Loucy (cell line): ENCODE results near the gene ALAD.
"Not testable (repeated sequence)": the region's sequence is repeated elsewhere in the genome, so short reads cannot be mapped to it uniquely, and the experiment has no call there.

ENCODE experiments used
- H2AFZ ChIP-seq: fragments of 200-600 bp; sonication (generic); 2 replicates; pipeline ENCODE4 v1.6.0; 2016; ENCODE audit warnings: antibody characterized with exemption, mild to moderate bottlenecking, low read length, moderate library complexity
- H3F3A ChIP-seq: fragments of 200-600 bp; 2 replicates; pipeline ENCODE4 v1.6.0; 2016; ENCODE audit warnings: antibody characterized with exemption, low read depth, mild to moderate bottlenecking
- H3K27me3 ChIP-seq: fragments of 200-600 bp; sonication (generic); 2 replicates; pipeline ENCODE4 v1.6.1; 2014; ENCODE audit warnings: low read length, mild to moderate bottlenecking; ENCODE audit not compliant: insufficient read depth, poor library complexity, severe bottlenecking
- H3K36me3 ChIP-seq: fragments of 200-600 bp; sonication (generic); 2 replicates; pipeline ENCODE4 v1.6.1; 2016; ENCODE audit warnings: low read length; ENCODE audit not compliant: insufficient read depth
- H3K4me1 ChIP-seq: fragments of 200-600 bp; sonication (generic); 2 replicates; pipeline ENCODE4 v1.5.1; 2014; ENCODE audit warnings: low read length, mild to moderate bottlenecking; ENCODE audit not compliant: insufficient read depth, poor library complexity, severe bottlenecking
- H3K4me2 ChIP-seq: fragments of 200-600 bp; sonication (generic); 2 replicates; pipeline ENCODE4 v1.6.0; 2014; ENCODE audit warnings: antibody characterized with exemption, low read length, low read depth, mild to moderate bottlenecking; ENCODE audit not compliant: poor library complexity, severe bottlenecking
- H3K4me3 ChIP-seq: fragments of 200-600 bp; sonication (generic); 2 replicates; pipeline ENCODE4 v1.5.1; 2014; ENCODE audit warnings: low read length, mild to moderate bottlenecking, mixed read lengths; ENCODE audit not compliant: poor library complexity, severe bottlenecking
- H3K79me2 ChIP-seq: fragments of 200-600 bp; sonication (generic); 2 replicates; pipeline ENCODE4 v1.6.1; 2014; ENCODE audit warnings: low read length; ENCODE audit not compliant: insufficient read depth
- H3K9ac ChIP-seq: fragments of 200-600 bp; sonication (generic); 2 replicates; pipeline ENCODE4 v1.6.0; 2014; ENCODE audit warnings: mild to moderate bottlenecking, low read depth, low read length, moderate library complexity; ENCODE audit not compliant: poor library complexity, severe bottlenecking
- H3K9me2 ChIP-seq: fragments of 200-600 bp; sonication (generic); replicated peaks from 2 replicates; pipeline ENCODE4 v1.6.1; 2016; ENCODE audit warnings: low read depth, low read length, mixed read lengths
- H3K9me3 ChIP-seq: fragments of 200-600 bp; sonication (generic); 2 replicates; pipeline ENCODE4 v1.6.1; 2014; ENCODE audit warnings: mild to moderate bottlenecking, antibody characterized with exemption, low read length, low read depth; ENCODE audit not compliant: insufficient read depth
- H4K20me1 ChIP-seq: fragments of 200-600 bp; sonication (generic); 2 replicates; pipeline ENCODE4 v1.6.0; 2014; ENCODE audit warnings: antibody characterized with exemption, low read length, mild to moderate bottlenecking; ENCODE audit not compliant: insufficient read depth, poor library complexity, severe bottlenecking
- EZH2phosphoT487 ChIP-seq: fragments of 200-600 bp; IDR thresholded peaks from 2 replicates; pipeline ENCODE4 v1.6.1; 2018; ENCODE audit warnings: antibody characterized with exemption, mild to moderate bottlenecking, moderate library complexity, borderline replicate concordance
- TF ChIP-seq, protein P1 (sequence below): fragments of 200-600 bp; sonication (generic); conservative IDR thresholded peaks from 2 replicates; pipeline ENCODE4 v1.5.1; 2014; ENCODE audit warnings: mild to moderate bottlenecking, antibody characterized with exemption, low read length

The ALAD gene

GRCh38 chr9:113387560-113388230 is 13.4 kb downstream of the ALAD start:
- Histone ChIP-seq H3K4me2 (no peak overlapping the region), H3K9me3 (no peaks in the 10 kb centered on the region), H2AFZ (no peak overlapping the region), H3K9me2 (no peaks in the 10 kb centered on the region), H3K4me1 (no peaks in the 10 kb centered on the region), H3K4me3 (no peak overlapping the region), H3K79me2 (no peaks in the 10 kb centered on the region), H3K36me3 (peaks cover 28% of the 10 kb centered on the region; the same call in 1 of the 2 replicates), H3K27me3 (no peaks in the 10 kb centered on the region), H3F3A (no peaks in the 10 kb centered on the region), H3K9ac (no peak overlapping the region), H4K20me1 (no peaks in the 10 kb centered on the region)
- TF ChIP-seq, protein P1, sequence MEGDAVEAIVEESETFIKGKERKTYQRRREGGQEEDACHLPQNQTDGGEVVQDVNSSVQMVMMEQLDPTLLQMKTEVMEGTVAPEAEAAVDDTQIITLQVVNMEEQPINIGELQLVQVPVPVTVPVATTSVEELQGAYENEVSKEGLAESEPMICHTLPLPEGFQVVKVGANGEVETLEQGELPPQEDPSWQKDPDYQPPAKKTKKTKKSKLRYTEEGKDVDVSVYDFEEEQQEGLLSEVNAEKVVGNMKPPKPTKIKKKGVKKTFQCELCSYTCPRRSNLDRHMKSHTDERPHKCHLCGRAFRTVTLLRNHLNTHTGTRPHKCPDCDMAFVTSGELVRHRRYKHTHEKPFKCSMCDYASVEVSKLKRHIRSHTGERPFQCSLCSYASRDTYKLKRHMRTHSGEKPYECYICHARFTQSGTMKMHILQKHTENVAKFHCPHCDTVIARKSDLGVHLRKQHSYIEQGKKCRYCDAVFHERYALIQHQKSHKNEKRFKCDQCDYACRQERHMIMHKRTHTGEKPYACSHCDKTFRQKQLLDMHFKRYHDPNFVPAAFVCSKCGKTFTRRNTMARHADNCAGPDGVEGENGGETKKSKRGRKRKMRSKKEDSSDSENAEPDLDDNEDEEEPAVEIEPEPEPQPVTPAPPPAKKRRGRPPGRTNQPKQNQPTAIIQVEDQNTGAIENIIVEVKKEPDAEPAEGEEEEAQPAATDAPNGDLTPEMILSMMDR, result no peak
- no peak for TF ChIP-seq EZH2phosphoT487

DNA sequence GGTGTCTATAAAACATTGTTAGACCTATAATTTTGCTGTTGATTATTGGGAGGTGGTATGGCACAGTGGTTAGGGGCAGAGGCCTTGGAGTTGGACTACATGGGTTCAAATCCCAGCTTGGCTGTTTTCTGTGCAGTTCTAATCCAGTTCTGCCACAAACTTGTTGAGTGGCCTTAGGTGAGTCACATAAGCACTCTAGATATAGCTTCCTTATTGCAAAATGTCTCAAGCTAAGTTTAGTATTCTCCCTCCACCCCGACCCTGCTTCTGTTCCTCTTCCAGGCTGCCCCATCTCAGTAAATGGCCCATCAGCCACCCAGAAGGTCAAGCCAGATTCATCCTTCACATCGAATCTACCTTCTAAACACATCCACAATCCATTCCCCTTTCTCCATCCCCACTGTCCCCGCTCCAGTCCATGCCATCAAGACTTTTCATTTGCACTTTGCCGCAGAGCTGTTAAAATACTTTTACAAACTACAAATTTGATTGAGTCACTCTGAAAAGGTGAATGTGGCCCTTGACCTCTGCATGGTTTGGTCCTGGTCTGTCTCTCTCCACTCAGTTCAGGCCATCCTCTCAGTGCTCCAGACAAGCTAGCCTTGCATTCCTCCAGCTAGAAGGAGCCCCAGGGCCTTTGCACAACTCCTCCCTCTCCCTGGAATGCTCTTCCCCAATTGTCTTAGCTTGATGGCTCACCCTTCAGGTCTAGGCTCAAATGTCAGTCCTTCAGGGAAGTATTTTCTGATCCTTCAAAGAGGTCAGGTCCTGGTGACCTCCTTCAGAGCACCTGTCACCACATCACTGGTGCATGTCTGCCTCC is 14.3 kb downstream of the ALAD start:
- Histone ChIP-seq H3K9me2 (no peaks in the 10 kb centered on the region), H3K36me3 (peaks cover 28% of the 10 kb centered on the region; the same call in 1 of the 2 replicates), H3K4me1 (no peaks in the 10 kb centered on the region), H3K9ac (no peak overlapping the region), H3K27me3 (no peaks in the 10 kb centered on the region), H3F3A (no peaks in the 10 kb centered on the region), H3K4me2 (no peak overlapping the region), H3K79me2 (no peaks in the 10 kb centered on the region), H3K4me3 (no peak overlapping the region), H2AFZ (no peak overlapping the region), H3K9me3 (no peaks in the 10 kb centered on the region), H4K20me1 (no peaks in the 10 kb centered on the region)
- TF ChIP-seq, protein P1, result no peak
- no peak for TF ChIP-seq EZH2phosphoT487

DNA sequence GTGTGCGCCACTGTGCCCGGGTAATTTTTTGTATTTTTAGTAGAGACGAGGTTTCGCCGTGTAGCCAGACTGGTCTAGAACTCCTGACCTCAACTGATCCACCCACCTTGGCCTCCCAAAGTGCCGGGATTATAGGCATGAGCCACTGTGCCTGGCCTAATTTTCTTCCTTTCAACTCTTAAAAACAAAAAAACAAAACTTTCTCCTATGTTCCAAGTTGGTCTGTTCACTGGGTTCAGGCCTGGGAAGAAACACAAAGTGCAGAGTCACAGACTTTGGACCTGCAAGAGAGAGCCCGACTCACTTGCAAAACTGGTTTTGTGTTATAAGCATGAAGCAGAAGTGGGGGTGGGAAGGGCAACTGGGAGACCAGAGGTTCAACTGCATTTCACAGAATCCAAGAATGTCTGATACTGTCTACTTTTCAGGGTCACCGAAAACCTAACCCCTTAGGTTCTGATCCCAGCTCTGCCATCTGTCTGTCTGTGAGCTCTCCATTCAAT is 19.1 kb downstream of the ALAD start:
- H3K9ac ChIP-seq, result no peak overlapping the region
- H3K79me2 ChIP-seq, result no peaks in the 10 kb centered on the region
- no peaks in the 10 kb centered on the region for H4K20me1 ChIP-seq
- no peaks in the 10 kb centered on the region for H3K27me3 ChIP-seq
- H3K4me3 ChIP-seq, result no peak overlapping the region
- TF ChIP-seq, protein P1, result no peak
- no peak for TF ChIP-seq EZH2phosphoT487
- H3K9me3 ChIP-seq, result no peaks in the 10 kb centered on the region
- H2AFZ ChIP-seq, result no peak overlapping the region
- H3F3A ChIP-seq, result no peaks in the 10 kb centered on the region
- no peaks in the 10 kb centered on the region; the same call in 1 of the 2 replicates for H3K36me3 ChIP-seq
- H3K4me1 ChIP-seq, result no peaks in the 10 kb centered on the region
- H3K4me2 ChIP-seq, result no peak overlapping the region
- H3K9me2 ChIP-seq, result no peaks in the 10 kb centered on the region

- H2AFZ ChIP-seq, H4K20me1 ChIP-seq, H3K4me2 ChIP-seq, H3K9ac ChIP-seq, H3K79me2 ChIP-seq, H3K4me1 ChIP-seq, H3K9me2 ChIP-seq, H3K9me3 ChIP-seq, H3K36me3 ChIP-seq, H3K4me3 ChIP-seq, H3F3A ChIP-seq, H3K27me3 ChIP-seq: not testable (repeated sequence)
These were observed 19.6 kb downstream of the ALAD start for GRCh38 chr9:113381441-113381840.
